ENCODE results near the gene THSD4.

- TF ChIP-seq CTCF (conservative IDR thresholded peaks at IDR 0.05 in 1 of 2, IDR thresholded peaks at IDR 0.05 in 1 of 2; ENCODE audit: low read depth in 1 of 2, low read length in 2 of 2) (no peak), EZH2 (IDR thresholded peaks at IDR 0.05; ENCODE audit: low read length, missing control alignments) (no peak)
Measured at GRCh38 chr15:71588746-71589145, 473.5 kb downstream of the THSD4 start.

All from fibroblast of lung (primary cell).